ENCODE data around the gene SLITRK1. TPM values are rescaled to one million over a fixed set of nuclear protein-coding genes. Genes with fewer than 3 reads are reported as not detected.

SLITRK1 gene
- total RNA-seq, 1 donor from 2014 or later, result 34.6 TPM

DNA sequence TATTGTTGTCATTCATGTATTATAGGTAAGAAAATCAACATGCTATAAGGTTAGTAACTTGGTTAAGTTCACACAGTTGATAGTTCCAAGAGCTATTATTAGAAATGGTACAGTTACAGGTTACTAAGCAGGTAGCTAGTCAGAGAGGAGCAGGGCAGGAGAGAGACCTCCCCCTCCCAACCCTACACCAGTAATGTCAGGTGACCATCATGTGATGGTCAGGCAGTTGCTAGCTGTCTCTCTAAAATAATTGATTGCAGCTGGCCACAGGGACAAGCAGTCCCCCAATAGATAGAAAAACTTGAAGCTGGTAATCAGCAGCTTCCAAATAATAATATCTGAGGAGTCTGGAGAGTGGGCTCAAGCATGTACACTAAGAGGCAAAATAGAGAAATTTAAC is 14.6 kb downstream of the SLITRK1 start:
- DNase-seq (ENCODE audit: low spot score in 2 of 2), result no peak
- FAIRE-seq, result no peak

GRCh38 chr13:83865161-83866137 is 16.8 kb downstream of the SLITRK1 start:
- no peak for DNase-seq (ENCODE audit: low spot score in 2 of 2)
- no peak for FAIRE-seq

DNA sequence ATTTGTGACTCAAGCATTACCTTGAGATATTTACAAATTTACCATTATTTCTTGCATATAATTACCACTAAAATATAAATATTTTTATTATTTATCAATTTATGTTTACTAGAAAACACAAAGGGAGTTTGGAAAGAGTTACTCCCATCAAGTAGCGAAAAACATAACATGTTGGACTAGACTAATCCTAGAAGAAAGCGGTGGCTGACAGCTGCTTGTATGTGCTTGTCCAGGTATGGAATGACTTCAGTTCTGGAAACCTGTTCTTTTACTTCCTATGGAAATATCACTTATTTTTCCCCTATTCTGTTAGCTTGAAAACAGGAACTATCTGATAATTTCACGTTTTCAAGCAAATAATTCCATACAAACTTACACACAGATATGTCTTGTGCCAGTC is 28.5 kb downstream of the SLITRK1 start:
- FAIRE-seq (no peak), DNase-seq (ENCODE audit: low spot score in 2 of 2) (no peak)

DNA sequence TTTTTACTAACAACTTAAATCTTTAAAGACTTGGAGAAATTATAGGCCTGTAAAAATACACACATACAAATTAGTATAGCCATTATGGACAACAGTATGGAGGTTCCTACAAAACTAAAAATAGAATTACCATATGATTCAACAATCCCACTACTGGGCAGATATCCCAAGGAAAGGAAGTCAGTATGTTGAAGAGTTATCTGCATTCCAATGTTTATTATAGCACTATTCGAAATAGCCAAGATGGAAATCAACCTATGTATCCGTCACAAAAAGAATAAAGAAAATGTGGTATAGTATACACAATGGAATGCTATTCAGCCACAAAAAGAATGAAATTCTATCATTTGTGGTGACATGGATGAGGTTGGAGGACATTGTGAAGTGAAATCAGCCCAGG is 37.2 kb downstream of the SLITRK1 start:
- FAIRE-seq, result no peak
- DNase-seq (ENCODE audit: low spot score in 2 of 2), result no peak

DNA sequence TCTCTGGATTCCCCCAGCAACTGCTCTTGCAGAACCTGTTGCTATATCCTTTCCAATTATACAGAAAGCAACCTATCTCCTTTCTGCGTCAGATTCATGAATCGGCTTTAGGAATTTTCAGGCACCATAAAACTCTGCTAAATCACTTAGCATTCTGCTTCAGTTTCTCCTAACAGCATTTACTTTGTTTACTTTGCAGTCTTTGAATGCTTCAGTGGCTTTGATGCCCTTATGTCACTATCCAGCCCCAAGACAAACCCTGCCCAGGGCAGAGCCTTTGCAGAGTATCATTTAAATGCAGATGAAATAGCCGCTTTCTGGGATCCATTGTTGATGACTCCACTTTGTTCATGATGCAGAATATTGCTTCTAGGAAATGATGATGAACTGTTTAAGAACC is 43.1 kb downstream of the SLITRK1 start:
- DNase-seq (ENCODE audit: low spot score in 2 of 2) (no peak), FAIRE-seq (no peak)

- FAIRE-seq, result no peak
These were observed 50.5 kb downstream of the SLITRK1 start for GRCh38 chr13:83831796-83832195.

GRCh38 chr13:83829810-83830209 is 52.5 kb downstream of the SLITRK1 start:
- DNase-seq (ENCODE audit: low spot score in 2 of 2), result no peak
- no peak for FAIRE-seq

More at GRCh38 chr13:83831796-83832195, 50.5 kb downstream of the SLITRK1 start:
- DNase-seq (ENCODE audit: low spot score in 2 of 2), result no peak

- FAIRE-seq (no peak), DNase-seq (ENCODE audit: low spot score in 2 of 2) (no peak)
These were observed 54.9 kb downstream of the SLITRK1 start for GRCh38 chr13:83827338-83827737.
